ENCODE data around the gene ALDH18A1.
"Not testable (repeated sequence)": the region's sequence is repeated elsewhere in the genome, so short reads cannot be mapped to it uniquely, and the experiment has no call there.

ALDH18A1 gene

GRCh38 chr10:95640891-95641315 lies 15.6 kb downstream of the ALDH18A1 start:
- TF ChIP-seq CTCF (conservative IDR thresholded peaks at IDR 0.05; ENCODE audit: low read depth), result no peak
- DNase-seq (ENCODE audit: low spot score), result no peak
- ChIA-PET POLR2A (ENCODE audit: low non-redundant PET) (no interaction called here), CTCF (interaction anchor here (0.6 kb wide), 2 partner anchors 13 to 54 kb away, joined by 4 read pairs; no protein-coding TSS in a partner anchor)
- no peak overlapping the region for H3K27ac ChIP-seq

GRCh38 chr10:95637911-95638310 lies 18.6 kb downstream of the ALDH18A1 start:
- CTCF ChIA-PET, result no interaction called here
- POLR2A ChIA-PET (ENCODE audit: low non-redundant PET), result no interaction called here
- H3K27ac ChIP-seq, result no peak overlapping the region
- TF ChIP-seq CTCF (conservative IDR thresholded peaks at IDR 0.05; ENCODE audit: low read depth), result no peak
- no peak for DNase-seq (ENCODE audit: low spot score)

- POLR2A ChIA-PET (ENCODE audit: low non-redundant PET), result no interaction called here
- TF ChIP-seq CTCF (conservative IDR thresholded peaks at IDR 0.05; ENCODE audit: low read depth), result no peak
- CTCF ChIA-PET, result no interaction called here
- no peak overlapping the region for H3K27ac ChIP-seq
- DNase-seq (ENCODE audit: low spot score), result no peak
These were observed 19.4 kb downstream of the ALDH18A1 start for GRCh38 chr10:95637140-95637539.

- TF ChIP-seq CTCF (conservative IDR thresholded peaks at IDR 0.05; ENCODE audit: low read depth), result no peak
- no peak overlapping the region for H3K27ac ChIP-seq
- ChIA-PET CTCF (interaction anchor here (0.5 to 0.8 kb wide), 3 partner anchors 13 to 216 kb away, joined by 3 to 5 read pairs (median 4); partner anchors contain the start of gene TCTN3), POLR2A (ENCODE audit: low non-redundant PET) (no interaction called here)
- no peak for DNase-seq (ENCODE audit: low spot score)
These were observed 21.2 kb downstream of the ALDH18A1 start for GRCh38 chr10:95635319-95635733.

- CTCF ChIA-PET, result interaction anchor here (0.8 kb wide), 1 partner anchor 24 kb away, joined by 3 read pairs; no protein-coding TSS in a partner anchor
- POLR2A ChIA-PET (ENCODE audit: low non-redundant PET), result no interaction called here
- TF ChIP-seq CTCF (conservative IDR thresholded peaks at IDR 0.05; ENCODE audit: low read depth), result no peak
- DNase-seq (ENCODE audit: low spot score), result peak; percentile 14
- no peak overlapping the region for H3K27ac ChIP-seq
These were observed 27.7 kb downstream of the ALDH18A1 start for GRCh38 chr10:95628786-95629185.

- POLR2A ChIA-PET (ENCODE audit: low non-redundant PET), result no interaction called here
- TF ChIP-seq CTCF (conservative IDR thresholded peaks at IDR 0.05; ENCODE audit: low read depth), result no peak
These were observed 30.0 kb downstream of the ALDH18A1 start for GRCh38 chr10:95626500-95626899.

GRCh38 chr10:95620415-95620814 lies 36.1 kb downstream of the ALDH18A1 start:
- CTCF ChIA-PET; H3K27ac ChIP-seq; POLR2A ChIA-PET (ENCODE audit: low non-redundant PET); DNase-seq (ENCODE audit: low spot score): not testable (repeated sequence)

More at GRCh38 chr10:95626500-95626899, 30.0 kb downstream of the ALDH18A1 start:
- H3K27ac ChIP-seq, result no peak overlapping the region
- no peak for DNase-seq (ENCODE audit: low spot score)
- CTCF ChIA-PET, result no interaction called here

Measured in RWPE1 (cell line).